ENCODE measurements around the gene CNOT4.

GRCh38 chr7:135407884-135408283, 102.0 kb downstream of the CNOT4 start:
- TF ChIP-seq CTCF (conservative IDR thresholded peaks at IDR 0.05) (no peak), EZH2 (IDR thresholded peaks at IDR 0.05; ENCODE audit: low read depth) (no peak)

Data from PC-9 (cell line).